IMR-90 (cell line): ENCODE measurements around the gene NRF1. TPM values are rescaled to one million over a fixed set of nuclear protein-coding genes. Genes with fewer than 3 reads are reported as not detected.
A peak's percentile ranks its signal among the peaks of the same experiment; 100 is the strongest.

Experiments used
- ATAC-seq: fragments of 200-7000 bp; cut with Tn5 transposase; 2 replicates; pipeline ENCODE4 v1.9.1; 2020; ENCODE audit warnings: low read depth, mild to moderate bottlenecking, moderate library complexity
- BruUV-seq: library from RNA; stranded (reverse); fragments of 400-500 nt; replicated peaks from 2 replicates; lab custom pipeline; 2021; lab: Mats Ljungman, UMichigan
- CTCF ChIA-PET: fragments of 300-600 bp; formaldehyde crosslinking; extraction: SDS; loops from one replicate; lab custom pipeline; 2021; ENCODE audit warnings: antibody characterized with exemption; lab: Yijun Ruan, JAX
- POLR2A ChIA-PET: fragments of 300-600 bp; sonication (Branson Sonifier 250); formaldehyde crosslinking; loops from one replicate; lab custom pipeline; 2022; ENCODE audit warnings: antibody characterized with exemption; ENCODE audit not compliant: unreplicated experiment; lab: Charles Lee
- DNase-seq: peaks from one replicate; pipeline ENCODE4 v3.0.0; 2013
- H2AFZ ChIP-seq: replicated peaks from 2 replicates; pipeline ENCODE3; 2013; ENCODE audit warnings: low read length, mild to moderate bottlenecking; ENCODE audit not compliant: poor library complexity
- H2AK5ac ChIP-seq: 2 replicates; pipeline ENCODE4 v1.6.1; 2013; ENCODE audit warnings: low read depth, low read length, inconsistent platforms
- H2AK9ac ChIP-seq: replicated peaks from 2 replicates; pipeline ENCODE3; 2013; ENCODE audit warnings: mild to moderate bottlenecking, low read depth, low read length, moderate library complexity; ENCODE audit not compliant: poor library complexity
- H2BK120ac ChIP-seq: 2 replicates; pipeline ENCODE4 v1.6.1; 2013; ENCODE audit warnings: low read depth, low read length, inconsistent platforms
- H2BK15ac ChIP-seq: 3 replicates; pipeline ENCODE4 v1.6.1; 2013; ENCODE audit warnings: low read depth, low read length, inconsistent platforms
- H2BK20ac ChIP-seq: 2 replicates; pipeline ENCODE4 v1.6.1; 2013; ENCODE audit warnings: low read depth, mild to moderate bottlenecking, inconsistent platforms, low read length, moderate library complexity
- H2BK5ac ChIP-seq: 2 replicates; pipeline ENCODE4 v1.6.1; 2013; ENCODE audit warnings: mild to moderate bottlenecking, low read depth, low read length, inconsistent platforms; ENCODE audit not compliant: poor library complexity, severe bottlenecking
- H3K14ac ChIP-seq: replicated peaks from 2 replicates; pipeline ENCODE4 v1.6.1; 2013; ENCODE audit warnings: low read depth, low read length, inconsistent platforms
- H3K18ac ChIP-seq: 2 replicates; pipeline ENCODE4 v1.6.1; 2013; ENCODE audit warnings: low read depth, low read length, control low read depth
- H3K23ac ChIP-seq: 2 replicates; pipeline ENCODE4 v1.6.1; 2013; ENCODE audit warnings: low read depth, low read length, inconsistent platforms
- H3K27ac ChIP-seq: 2 replicates; pipeline ENCODE4 v1.5.1; 2013; ENCODE audit warnings: mild to moderate bottlenecking, control low read depth, low read length; ENCODE audit not compliant: insufficient read depth
- H3K27me3 ChIP-seq: 2 replicates; pipeline ENCODE4 v1.6.1; 2013; ENCODE audit warnings: low read length; ENCODE audit not compliant: control insufficient read depth, insufficient read depth
- H3K36me3 ChIP-seq: 2 replicates; pipeline ENCODE4 v1.6.1; 2013; ENCODE audit warnings: low read length, mixed read lengths; ENCODE audit not compliant: control insufficient read depth, insufficient read depth
- H3K4ac ChIP-seq: 2 replicates; pipeline ENCODE4 v1.6.1; 2013; ENCODE audit warnings: low read depth, low read length, inconsistent platforms
- H3K4me1 ChIP-seq: 2 replicates; pipeline ENCODE4 v1.6.1; 2013; ENCODE audit warnings: low read length, mixed read lengths; ENCODE audit not compliant: control insufficient read depth, insufficient read depth
- H3K4me2 ChIP-seq: 2 replicates; pipeline ENCODE4 v1.6.1; 2013; ENCODE audit warnings: low read depth, mild to moderate bottlenecking, control low read depth, low read length, moderate library complexity
- H3K4me3 ChIP-seq: 2 replicates; pipeline ENCODE4 v1.5.1; 2013; ENCODE audit warnings: low read depth, mild to moderate bottlenecking, control low read depth, low read length, moderate library complexity; ENCODE audit not compliant: insufficient read depth
- H3K56ac ChIP-seq: 2 replicates; pipeline ENCODE4 v1.6.1; 2013; ENCODE audit warnings: low read length, inconsistent platforms; ENCODE audit not compliant: insufficient read depth; ENCODE audit errors: extremely low read depth
- H3K79me1 ChIP-seq, 2 experiments: 2 replicates each; pipeline ENCODE4 v1.6.1; 2013; ENCODE audit warnings: low read length in 2 of 2, inconsistent platforms in 1 of 2, low read depth in 1 of 2
- H3K9ac ChIP-seq: 2 replicates; pipeline ENCODE4 v1.6.1; 2013; ENCODE audit warnings: low read depth, low read length, control low read depth
- H3K9me1 ChIP-seq: 2 replicates; pipeline ENCODE4 v1.6.1; 2013; ENCODE audit warnings: low read length, inconsistent platforms; ENCODE audit not compliant: insufficient read depth
- H3K9me3 ChIP-seq: 2 replicates; pipeline ENCODE4 v1.6.1; 2013; ENCODE audit warnings: low read length; ENCODE audit not compliant: control insufficient read depth, insufficient read depth
- H4K20me1 ChIP-seq: 2 replicates; pipeline ENCODE4 v1.6.1; 2013; ENCODE audit warnings: low read length, inconsistent platforms; ENCODE audit not compliant: insufficient read depth
- H4K5ac ChIP-seq: 2 replicates; pipeline ENCODE4 v1.6.1; 2013; ENCODE audit warnings: mild to moderate bottlenecking, low read depth, low read length, control low read depth
- H4K8ac ChIP-seq, 2 experiments: 2 replicates each; pipeline ENCODE4 v1.6.1; 2013; ENCODE audit warnings: low read depth in 2 of 2, low read length in 2 of 2, control low read depth in 1 of 2, inconsistent platforms in 1 of 2
- H4K91ac ChIP-seq: 2 replicates; pipeline ENCODE4 v1.6.1; 2013; ENCODE audit warnings: low read depth, low read length, inconsistent platforms; ENCODE audit not compliant: insufficient read depth
- BHLHE40 ChIP-seq: fragments of 150-350 bp; IDR thresholded peaks from 2 replicates; pipeline ENCODE4 v1.6.1; 2016; ENCODE audit warnings: mild to moderate bottlenecking, low read depth, low read length
- CEBPB ChIP-seq: IDR thresholded peaks from 2 replicates; pipeline ENCODE4 v1.6.1; 2012; ENCODE audit warnings: low read depth, low read length, improper control_type of control experiment
- CTCF ChIP-seq: conservative IDR thresholded peaks from 2 replicates; pipeline ENCODE4 v1.5.1; 2012; ENCODE audit warnings: mild to moderate bottlenecking, low read depth, low read length, improper control_type of control experiment
- ELK1 ChIP-seq: fragments of 150-350 bp; IDR thresholded peaks from 2 replicates; pipeline ENCODE4 v1.6.1; 2016; ENCODE audit warnings: low read depth, mild to moderate bottlenecking, low read length, moderate library complexity, borderline replicate concordance
- FOS ChIP-seq: fragments of 150-350 bp; IDR thresholded peaks from 2 replicates; pipeline ENCODE4 v1.6.1; 2016; ENCODE audit warnings: low read depth, low read length
- MAFK ChIP-seq: IDR thresholded peaks from 2 replicates; pipeline ENCODE4 v1.6.1; 2012; ENCODE audit warnings: low read depth, low read length, improper control_type of control experiment
- MAZ ChIP-seq: IDR thresholded peaks from 2 replicates; pipeline ENCODE4 v1.6.1; 2012; ENCODE audit warnings: low read depth, mild to moderate bottlenecking, low read length, improper control_type of control experiment, moderate library complexity, borderline replicate concordance
- MXI1 ChIP-seq: IDR thresholded peaks from 2 replicates; pipeline ENCODE4 v1.6.1; 2012; ENCODE audit warnings: low read depth, mild to moderate bottlenecking, low read length, moderate library complexity, borderline replicate concordance
- NFE2L2 ChIP-seq: fragments of 150-350 bp; IDR thresholded peaks from 2 replicates; pipeline ENCODE4 v1.6.1; 2016; ENCODE audit warnings: low read depth, mild to moderate bottlenecking, low read length
- POLR2A ChIP-seq: IDR thresholded peaks from 2 replicates; pipeline ENCODE4 v1.6.1; 2012; ENCODE audit warnings: mild to moderate bottlenecking, low read depth, low read length
- RAD21 ChIP-seq: IDR thresholded peaks from 2 replicates; pipeline ENCODE4 v1.6.1; 2012; ENCODE audit warnings: low read length, improper control_type of control experiment
- RCOR1 ChIP-seq: IDR thresholded peaks from 2 replicates; pipeline ENCODE4 v1.6.1; 2012; ENCODE audit warnings: mild to moderate bottlenecking, low read length, improper control_type of control experiment; ENCODE audit not compliant: insufficient replicate concordance
- RFX5 ChIP-seq: IDR thresholded peaks from 2 replicates; pipeline ENCODE4 v1.8.0; 2012; ENCODE audit warnings: low read depth, mild to moderate bottlenecking, low read length, moderate library complexity
- SMC3 ChIP-seq: fragments of 150-350 bp; IDR thresholded peaks from 2 replicates; pipeline ENCODE4 v1.6.1; 2016; ENCODE audit warnings: low read depth, mild to moderate bottlenecking, antibody characterized with exemption, low read length, moderate library complexity
- USF2 ChIP-seq: fragments of 150-350 bp; IDR thresholded peaks from 2 replicates; pipeline ENCODE4 v1.6.1; 2017; ENCODE audit warnings: mild to moderate bottlenecking, antibody characterized with exemption, low read length, low read depth
- whole genome bisulfite sequencing, 2 experiments: methylation state at CpG; one replicate each; pipeline versions ENCODE4 v1.1.5 to v1.1.7; 2013; ENCODE audit warnings: missing lambda C conversion rate in 2 of 2; ENCODE audit not compliant: insufficient read length in 1 of 2; ENCODE audit errors: extremely low coverage in 2 of 2; 5-methylcytosine and 5-hydroxymethylcytosine counted together
- dilution Hi-C: fragments of 300-500 bp; cut with HindIII; formaldehyde crosslinking; loops from one replicate; pipeline ENCODE4 v1.14.3; 2018; ENCODE audit warnings: low sequenced_read_pairs; ENCODE audit not compliant: unreplicated experiment
- in situ Hi-C: fragments of 300-500 bp; cut with MboI; formaldehyde crosslinking; loops from 3 replicates; pipeline ENCODE4 v1.14.3; 2019; ENCODE audit warnings: low sequenced_read_pairs, inconsistent platforms, mixed read lengths
- intact Hi-C: fragments of 100-400 bp; cut with micrococcal nuclease; formaldehyde crosslinking; loops from 2 replicates; pipeline ENCODE4 v1.10.0; 2022
- polyA plus RNA-seq, 3 experiments: library from polyadenylated mRNA; depleted of rRNA; stranded (reverse); fragments of >200 nt; gene quantifications; 2 replicates each; pipeline ENCODE4 v1.2.3, GENCODE V29; 2012; ENCODE audit warnings: low replicate concordance in 1 of 3
- total RNA-seq: library from RNA; depleted of rRNA; stranded (reverse); fragments of >200 nt; gene quantifications from 2 replicates; pipeline ENCODE4 v1.2.3, GENCODE V29; 2012

The NRF1 gene
- total and polyA plus RNA-seq, 2 of the 4 experiments (the other 2 are of a cell fraction): 11.4 to 15.8 TPM

GRCh38 chr7:129635300-129636029 is 23.9 kb downstream of the NRF1 start:
- H3K9me3 ChIP-seq: no peaks in the 10 kb centered on the region
- peak overlapping the region; percentile 23; the same call in 1 of the 2 replicates for H3K4me2 ChIP-seq
- no peaks in the 10 kb centered on the region for H3K9me1 ChIP-seq
- WGBS, 2 experiments: no CpG with 5 or more reads among the region's 6 CpGs
- no peaks in the 10 kb centered on the region for H3K36me3 ChIP-seq
- H3K79me1 ChIP-seq: peaks cover 39 to 45% of the 10 kb centered on the region in 2 experiments
- H3K56ac ChIP-seq: no peak overlapping the region
- H4K91ac ChIP-seq: no peak overlapping the region
- H4K5ac ChIP-seq: no peak overlapping the region
- no peak overlapping the region for H3K18ac ChIP-seq
- in situ Hi-C loops (no loop called here), dilution Hi-C loops (no loop called here), intact Hi-C loops (loop anchor here (2.0 kb wide), 5 partner anchors 15 to 417 kb away; no protein-coding TSS in a partner anchor)
- H3K27me3 ChIP-seq: no peaks in the 10 kb centered on the region
- POLR2A ChIA-PET: no interaction called here
- DNase-seq: peak; percentile 86
- H2AK9ac ChIP-seq: no peak overlapping the region
- H3K4me3 ChIP-seq: no peak overlapping the region
- H3K4ac ChIP-seq: no peak overlapping the region
- H3K23ac ChIP-seq: no peak overlapping the region
- no peak overlapping the region for H2BK5ac ChIP-seq
- no peak overlapping the region for H4K8ac ChIP-seq
- CTCF ChIA-PET: interaction anchor here (0.6 to 1.1 kb wide), 3 partner anchors 12 to 23 kb away, joined by 3 to 6 read pairs (median 4); no protein-coding TSS in a partner anchor
- H3K27ac ChIP-seq: no peak overlapping the region
- H2AFZ ChIP-seq: no peak overlapping the region
- H2BK120ac ChIP-seq: no peak overlapping the region
- H3K9ac ChIP-seq: no peak overlapping the region
- H3K14ac ChIP-seq: no peak overlapping the region
- peak; percentile 97 for ATAC-seq
- no peak overlapping the region for H2AK5ac ChIP-seq
- BruUV-seq: no TSS peak
- peaks cover 11% of the 10 kb centered on the region; the same call in 1 of the 2 replicates for H4K20me1 ChIP-seq
- no peak overlapping the region for H2BK20ac ChIP-seq
- H3K4me1 ChIP-seq: no peaks in the 10 kb centered on the region; the same call in 1 of the 2 replicates
- H2BK15ac ChIP-seq: no peak overlapping the region
- no peak for TF ChIP-seq RFX5
- TF ChIP-seq NFE2L2: no peak
- TF ChIP-seq FOS: no peak
- no peak for TF ChIP-seq MXI1
- no peak for TF ChIP-seq POLR2A
- no peak for TF ChIP-seq MAFK
- TF ChIP-seq RCOR1: no peak
- no peak for TF ChIP-seq USF2
- no peak for TF ChIP-seq ELK1
- TF ChIP-seq CEBPB: 0 out of 2 replicates have a peak, but pooled peaks have one; percentile 2
- TF ChIP-seq BHLHE40: no peak
- peak; percentile 92 for TF ChIP-seq CTCF
- peak; percentile 81 for TF ChIP-seq SMC3
- TF ChIP-seq MAZ: no peak
- peak; percentile 88 for TF ChIP-seq RAD21
